HEK293 (cell line): ENCODE results near the gene ACP7.

ENCODE experiments used
- KLF10 ChIP-seq: fragments of 450-650 bp; IDR thresholded peaks from 2 replicates; pipeline ENCODE4 v1.5.1; 2018; ENCODE audit warnings: missing biosample characterization, mild to moderate bottlenecking, missing genetic modification characterization
- MEIS1 ChIP-seq: sonication (generic); formaldehyde crosslinking; IDR thresholded peaks from 2 replicates; pipeline ENCODE4 v1.8.1; 2022; ENCODE audit warnings: missing genetic modification reagents, mild to moderate bottlenecking, borderline replicate concordance
- PRDM1 ChIP-seq: fragments of 450-650 bp; formaldehyde crosslinking; IDR thresholded peaks from 2 replicates; pipeline ENCODE4; 2016; ENCODE audit warnings: missing biosample characterization, missing genetic modification characterization
- REST ChIP-seq: fragments of 450-650 bp; formaldehyde crosslinking; IDR thresholded peaks from 2 replicates; pipeline ENCODE4 v1.5.1; 2016; ENCODE audit warnings: missing biosample characterization, missing genetic modification characterization
- ZNF121 ChIP-seq: fragments of 450-650 bp; formaldehyde crosslinking; IDR thresholded peaks from 2 replicates; pipeline ENCODE4 v1.5.1; 2016; ENCODE audit warnings: missing biosample characterization, missing genetic modification characterization
- ZNF140 ChIP-seq: fragments of 450-650 bp; formaldehyde crosslinking; IDR thresholded peaks from 2 replicates; pipeline ENCODE4 v1.5.1; 2016; ENCODE audit warnings: missing biosample characterization, missing genetic modification characterization
- ZNF19 ChIP-seq: fragments of 450-650 bp; formaldehyde crosslinking; IDR thresholded peaks from 2 replicates; pipeline ENCODE4; 2016; ENCODE audit warnings: missing biosample characterization, missing genetic modification characterization, low read depth
- ZNF350 ChIP-seq: fragments of 450-650 bp; formaldehyde crosslinking; IDR thresholded peaks from 2 replicates; pipeline ENCODE4 v1.5.0; 2017; ENCODE audit warnings: missing biosample characterization, mild to moderate bottlenecking, missing genetic modification characterization
- ZNF354C ChIP-seq: fragments of 450-650 bp; formaldehyde crosslinking; IDR thresholded peaks from 2 replicates; pipeline ENCODE4 v1.5.1; 2016; ENCODE audit warnings: missing biosample characterization, missing genetic modification characterization, low read depth, borderline replicate concordance
- ZNF423 ChIP-seq: fragments of 450-650 bp; formaldehyde crosslinking; IDR thresholded peaks from 2 replicates; pipeline ENCODE4 v1.5.1; 2016; ENCODE audit warnings: missing biosample characterization, missing genetic modification characterization
- ZNF449 ChIP-seq: fragments of 450-650 bp; formaldehyde crosslinking; IDR thresholded peaks from 2 replicates; pipeline ENCODE4 v1.5.1; 2017; ENCODE audit warnings: missing biosample characterization, mild to moderate bottlenecking, missing genetic modification characterization, moderate library complexity
- ZNF645 ChIP-seq: fragments of 450-650 bp; formaldehyde crosslinking; IDR thresholded peaks from 2 replicates; pipeline ENCODE4; 2016; ENCODE audit warnings: missing biosample characterization, missing genetic modification characterization
- ZNF768 ChIP-seq: fragments of 450-650 bp; formaldehyde crosslinking; IDR thresholded peaks from 2 replicates; pipeline ENCODE4 v1.5.1; 2018; ENCODE audit warnings: missing biosample characterization, mild to moderate bottlenecking, missing genetic modification characterization
- ZSCAN23 ChIP-seq: fragments of 450-650 bp; formaldehyde crosslinking; IDR thresholded peaks from 2 replicates; pipeline ENCODE4 v1.5.1; 2016; ENCODE audit warnings: missing biosample characterization, missing genetic modification characterization
- TF ChIP-seq, protein P1 (sequence below): fragments of 450-650 bp; formaldehyde crosslinking; IDR thresholded peaks from 2 replicates; pipeline ENCODE4 v1.5.1; 2016; ENCODE audit warnings: missing biosample characterization, missing genetic modification characterization, borderline replicate concordance
- TF ChIP-seq, protein P2 (sequence below): fragments of 450-650 bp; formaldehyde crosslinking; IDR thresholded peaks from 2 replicates; pipeline ENCODE4 v1.5.1; 2016; ENCODE audit warnings: missing biosample characterization, missing genetic modification characterization
- TF ChIP-seq, protein P3 (sequence below): fragments of 450-650 bp; formaldehyde crosslinking; IDR thresholded peaks from 2 replicates; pipeline ENCODE4 v1.5.1; 2016; ENCODE audit warnings: missing biosample characterization, missing genetic modification characterization
- TF ChIP-seq, protein P4 (sequence below): fragments of 450-650 bp; IDR thresholded peaks from 2 replicates; pipeline ENCODE4 v1.5.1; 2018; ENCODE audit warnings: missing biosample characterization, mild to moderate bottlenecking, missing genetic modification characterization
- TF ChIP-seq, protein P5 (sequence below): fragments of 450-650 bp; formaldehyde crosslinking; IDR thresholded peaks from 2 replicates; pipeline ENCODE4 v1.5.1; 2016; ENCODE audit warnings: missing biosample characterization, missing genetic modification characterization
- TF ChIP-seq, protein P6 (sequence below): fragments of 450-650 bp; formaldehyde crosslinking; IDR thresholded peaks from 2 replicates; pipeline ENCODE4 v1.5.1; 2017; ENCODE audit warnings: missing biosample characterization, missing genetic modification characterization

Gene ACP7

GRCh38 chr19:39126312-39127187 lies 42.4 kb downstream of the ACP7 start (continued):
- TF ChIP-seq ZNF121 (tag by site-specific recombination) (peak; percentile 72; the same call in 1 of the 2 replicates), REST (tag by site-specific recombination) (no peak), ZNF350 (no peak), ZSCAN23 (tag by site-specific recombination) (no peak), MEIS1 (CRISPR knock-in tag) (no peak), PRDM1 (tag by site-specific recombination) (no peak), ZNF449 (tag by site-specific recombination) (peak; percentile 43; the same call in 1 of the 2 replicates), ZNF768 (tag by site-specific recombination) (no peak), ZNF354C (tag by site-specific recombination) (no peak), ZNF645 (tag by site-specific recombination) (no peak), ZNF19 (tag by site-specific recombination) (no peak), ZNF140 (tag by site-specific recombination) (no peak), ZNF423 (tag by site-specific recombination) (0 out of 2 replicates have a peak, but pooled peaks have one; percentile 13), KLF10 (tag by site-specific recombination) (peak; percentile 66; the same call in 1 of the 2 replicates)
- TF ChIP-seq, protein P1, sequence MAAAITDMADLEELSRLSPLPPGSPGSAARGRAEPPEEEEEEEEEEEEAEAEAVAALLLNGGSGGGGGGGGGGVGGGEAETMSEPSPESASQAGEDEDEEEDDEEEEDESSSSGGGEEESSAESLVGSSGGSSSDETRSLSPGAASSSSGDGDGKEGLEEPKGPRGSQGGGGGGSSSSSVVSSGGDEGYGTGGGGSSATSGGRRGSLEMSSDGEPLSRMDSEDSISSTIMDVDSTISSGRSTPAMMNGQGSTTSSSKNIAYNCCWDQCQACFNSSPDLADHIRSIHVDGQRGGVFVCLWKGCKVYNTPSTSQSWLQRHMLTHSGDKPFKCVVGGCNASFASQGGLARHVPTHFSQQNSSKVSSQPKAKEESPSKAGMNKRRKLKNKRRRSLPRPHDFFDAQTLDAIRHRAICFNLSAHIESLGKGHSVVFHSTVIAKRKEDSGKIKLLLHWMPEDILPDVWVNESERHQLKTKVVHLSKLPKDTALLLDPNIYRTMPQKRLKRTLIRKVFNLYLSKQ (tag by site-specific recombination) = no peak
- TF ChIP-seq, protein P2, sequence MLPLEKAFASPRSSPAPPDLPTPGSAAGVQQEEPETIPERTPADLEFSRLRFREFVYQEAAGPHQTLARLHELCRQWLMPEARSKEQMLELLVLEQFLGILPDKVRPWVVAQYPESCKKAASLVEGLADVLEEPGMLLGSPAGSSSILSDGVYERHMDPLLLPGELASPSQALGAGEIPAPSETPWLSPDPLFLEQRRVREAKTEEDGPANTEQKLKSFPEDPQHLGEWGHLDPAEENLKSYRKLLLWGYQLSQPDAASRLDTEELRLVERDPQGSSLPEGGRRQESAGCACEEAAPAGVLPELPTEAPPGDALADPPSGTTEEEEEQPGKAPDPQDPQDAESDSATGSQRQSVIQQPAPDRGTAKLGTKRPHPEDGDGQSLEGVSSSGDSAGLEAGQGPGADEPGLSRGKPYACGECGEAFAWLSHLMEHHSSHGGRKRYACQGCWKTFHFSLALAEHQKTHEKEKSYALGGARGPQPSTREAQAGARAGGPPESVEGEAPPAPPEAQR = no peak
- TF ChIP-seq, protein P3, sequence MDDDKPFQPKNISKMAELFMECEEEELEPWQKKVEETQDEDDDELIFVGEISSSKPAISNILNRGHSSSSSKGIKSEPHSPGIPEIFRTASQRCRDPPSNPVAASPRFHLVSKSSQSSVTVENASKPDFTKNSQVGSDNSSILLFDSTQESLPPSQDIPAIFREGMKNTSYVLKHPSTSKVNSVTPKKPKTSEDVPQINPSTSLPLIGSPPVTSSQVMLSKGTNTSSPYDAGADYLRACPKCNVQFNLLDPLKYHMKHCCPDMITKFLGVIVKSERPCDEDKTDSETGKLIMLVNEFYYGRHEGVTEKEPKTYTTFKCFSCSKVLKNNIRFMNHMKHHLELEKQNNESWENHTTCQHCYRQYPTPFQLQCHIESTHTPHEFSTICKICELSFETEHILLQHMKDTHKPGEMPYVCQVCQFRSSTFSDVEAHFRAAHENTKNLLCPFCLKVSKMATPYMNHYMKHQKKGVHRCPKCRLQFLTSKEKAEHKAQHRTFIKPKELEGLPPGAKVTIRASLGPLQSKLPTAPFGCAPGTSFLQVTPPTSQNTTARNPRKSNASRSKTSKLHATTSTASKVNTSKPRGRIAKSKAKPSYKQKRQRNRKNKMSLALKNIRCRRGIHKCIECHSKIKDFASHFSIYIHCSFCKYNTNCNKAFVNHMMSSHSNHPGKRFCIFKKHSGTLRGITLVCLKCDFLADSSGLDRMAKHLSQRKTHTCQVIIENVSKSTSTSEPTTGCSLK (tag by site-specific recombination) = no peak
- TF ChIP-seq, protein P4, sequence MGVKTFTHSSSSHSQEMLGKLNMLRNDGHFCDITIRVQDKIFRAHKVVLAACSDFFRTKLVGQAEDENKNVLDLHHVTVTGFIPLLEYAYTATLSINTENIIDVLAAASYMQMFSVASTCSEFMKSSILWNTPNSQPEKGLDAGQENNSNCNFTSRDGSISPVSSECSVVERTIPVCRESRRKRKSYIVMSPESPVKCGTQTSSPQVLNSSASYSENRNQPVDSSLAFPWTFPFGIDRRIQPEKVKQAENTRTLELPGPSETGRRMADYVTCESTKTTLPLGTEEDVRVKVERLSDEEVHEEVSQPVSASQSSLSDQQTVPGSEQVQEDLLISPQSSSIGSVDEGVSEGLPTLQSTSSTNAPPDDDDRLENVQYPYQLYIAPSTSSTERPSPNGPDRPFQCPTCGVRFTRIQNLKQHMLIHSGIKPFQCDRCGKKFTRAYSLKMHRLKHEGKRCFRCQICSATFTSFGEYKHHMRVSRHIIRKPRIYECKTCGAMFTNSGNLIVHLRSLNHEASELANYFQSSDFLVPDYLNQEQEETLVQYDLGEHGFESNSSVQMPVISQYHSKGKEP (tag by site-specific recombination) = peak; percentile 84; the same call in 1 of the 2 replicates
- TF ChIP-seq, protein P5, sequence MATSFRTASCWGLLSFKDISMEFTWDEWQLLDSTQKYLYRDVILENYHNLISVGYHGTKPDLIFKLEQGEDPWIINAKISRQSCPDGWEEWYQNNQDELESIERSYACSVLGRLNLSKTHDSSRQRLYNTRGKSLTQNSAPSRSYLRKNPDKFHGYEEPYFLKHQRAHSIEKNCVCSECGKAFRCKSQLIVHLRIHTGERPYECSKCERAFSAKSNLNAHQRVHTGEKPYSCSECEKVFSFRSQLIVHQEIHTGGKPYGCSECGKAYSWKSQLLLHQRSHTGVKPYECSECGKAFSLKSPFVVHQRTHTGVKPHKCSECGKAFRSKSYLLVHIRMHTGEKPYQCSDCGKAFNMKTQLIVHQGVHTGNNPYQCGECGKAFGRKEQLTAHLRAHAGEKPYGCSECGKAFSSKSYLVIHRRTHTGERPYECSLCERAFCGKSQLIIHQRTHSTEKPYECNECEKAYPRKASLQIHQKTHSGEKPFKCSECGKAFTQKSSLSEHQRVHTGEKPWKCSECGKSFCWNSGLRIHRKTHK (tag by site-specific recombination) = no peak
- TF ChIP-seq, protein P6, sequence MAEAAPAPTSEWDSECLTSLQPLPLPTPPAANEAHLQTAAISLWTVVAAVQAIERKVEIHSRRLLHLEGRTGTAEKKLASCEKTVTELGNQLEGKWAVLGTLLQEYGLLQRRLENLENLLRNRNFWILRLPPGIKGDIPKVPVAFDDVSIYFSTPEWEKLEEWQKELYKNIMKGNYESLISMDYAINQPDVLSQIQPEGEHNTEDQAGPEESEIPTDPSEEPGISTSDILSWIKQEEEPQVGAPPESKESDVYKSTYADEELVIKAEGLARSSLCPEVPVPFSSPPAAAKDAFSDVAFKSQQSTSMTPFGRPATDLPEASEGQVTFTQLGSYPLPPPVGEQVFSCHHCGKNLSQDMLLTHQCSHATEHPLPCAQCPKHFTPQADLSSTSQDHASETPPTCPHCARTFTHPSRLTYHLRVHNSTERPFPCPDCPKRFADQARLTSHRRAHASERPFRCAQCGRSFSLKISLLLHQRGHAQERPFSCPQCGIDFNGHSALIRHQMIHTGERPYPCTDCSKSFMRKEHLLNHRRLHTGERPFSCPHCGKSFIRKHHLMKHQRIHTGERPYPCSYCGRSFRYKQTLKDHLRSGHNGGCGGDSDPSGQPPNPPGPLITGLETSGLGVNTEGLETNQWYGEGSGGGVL (tag by site-specific recombination) = no peak
